Lung (tissue), 12 donors: ENCODE measurements around the gene JAM3. TPM values are rescaled to one million over a fixed set of nuclear protein-coding genes. Genes with fewer than 3 reads are reported as not detected.

Experiments
- ATAC-seq: fragments of 200-7000 bp; cut with Tn5 transposase; one replicate; pipeline ENCODE4 v1.9.1; 2020; ENCODE audit warnings: moderate number of reproducible peaks; ENCODE audit not compliant: insufficient read depth, low FRiP score
- DNase-seq, 3 donors: peaks; one replicate each; pipeline ENCODE4 v3.0.0-alpha.2; 2013 to 2017
- H3K27ac ChIP-seq, 2 donors: one replicate each; pipeline ENCODE4 v1.5.1; 2013; ENCODE audit warnings: mild to moderate bottlenecking in 2 of 2, moderate library complexity in 2 of 2, control low read depth in 1 of 2, inconsistent platforms in 1 of 2, low read depth in 1 of 2, low read length in 1 of 2
- H3K27me3 ChIP-seq, 3 donors: one replicate each; pipeline ENCODE4 v1.5.1; 2013; ENCODE audit warnings: low read length in 2 of 3; ENCODE audit not compliant: control insufficient read depth in 3 of 3, insufficient read depth in 3 of 3
- H3K36me3 ChIP-seq, 4 donors: one replicate each; pipeline ENCODE4 v1.5.1; 2013; ENCODE audit warnings: low read length in 4 of 4, mild to moderate bottlenecking in 1 of 4, moderate library complexity in 1 of 4; ENCODE audit not compliant: control insufficient read depth in 4 of 4, insufficient read depth in 4 of 4
- H3K4me1 ChIP-seq, 5 donors: one replicate each; pipeline ENCODE4 v1.5.1; 2013; ENCODE audit warnings: low read length in 5 of 5, mild to moderate bottlenecking in 2 of 5, moderate library complexity in 1 of 5; ENCODE audit not compliant: control insufficient read depth in 5 of 5, insufficient read depth in 5 of 5
- H3K4me3 ChIP-seq: one replicate; pipeline ENCODE4 v1.5.1; 2013; ENCODE audit warnings: mild to moderate bottlenecking, control low read depth, moderate library complexity
- H3K9ac ChIP-seq, 2 donors: one replicate each; pipeline ENCODE4 v1.5.1; 2013; ENCODE audit warnings: low read length in 2 of 2, control low read depth in 1 of 2; ENCODE audit not compliant: insufficient read depth in 1 of 2
- H3K9me3 ChIP-seq, 4 donors: one replicate each; pipeline ENCODE4 v1.5.1; 2013; ENCODE audit warnings: low read length in 3 of 4, mild to moderate bottlenecking in 1 of 4, moderate library complexity in 1 of 4; ENCODE audit not compliant: control insufficient read depth in 4 of 4, insufficient read depth in 3 of 4
- CTCF ChIP-seq: IDR thresholded peaks from 2 replicates; pipeline ENCODE4 v1.5.1; 2012; ENCODE audit warnings: mild to moderate bottlenecking; ENCODE audit errors: control extremely low read depth, extremely low read depth
- WGBS, 2 donors: extraction: QIAGEN DNeasy Blood & Tissue Kit; methylation state at CpG; one replicate each; pipeline ENCODE4 v1.1.7; 2013; 5-methylcytosine and 5-hydroxymethylcytosine counted together
- polyA plus RNA-seq, 2 donors: library from polyadenylated mRNA; stranded (reverse); fragments of 200-250 nt; gene quantifications; one replicate each; pipeline ENCODE4 v1.2.1, GENCODE V29; 2013
- total RNA-seq, 2 donors: library from RNA; depleted of rRNA in 1 of 2; stranded (reverse); fragments of >200 nt in 1 of 2; gene quantifications; one replicate each; pipeline ENCODE4 v1.2.1, GENCODE V29; 2014 to 2021
- donor health status: control.
- donor health status: control.
- donor health status: Bipolar disorder and iron deficiency.
- donor health status: healthy.
- donor health status: DM: yes; HTN: yes; CAD: no.

JAM3 gene
- total and polyA plus RNA-seq, 4 donors = 10.3 to 72.2 (median 23.6) TPM

GRCh38 chr11:134040386-134041302, 28.2 kb upstream of the JAM3 start:
- Histone ChIP-seq H3K27ac (no peak overlapping the region), H3K9me3 (no peaks in the 10 kb centered on the region), H3K27me3 (peaks cover 0 to 4% (median 0%) of the 10 kb centered on the region in 3 donors), H3K4me1 (peaks cover 0 to 12% (median 6%) of the 10 kb centered on the region in 5 donors), H3K4me3 (no peak overlapping the region), H3K36me3 (no peaks in the 10 kb centered on the region), H3K9ac (no peak overlapping the region)
- DNase-seq = no peak
- ATAC-seq = no peak
- WGBS, 2 donors = 78 to 88% methylated on average over 20 of the region's 20 CpGs
- TF ChIP-seq CTCF = no peak

DNA sequence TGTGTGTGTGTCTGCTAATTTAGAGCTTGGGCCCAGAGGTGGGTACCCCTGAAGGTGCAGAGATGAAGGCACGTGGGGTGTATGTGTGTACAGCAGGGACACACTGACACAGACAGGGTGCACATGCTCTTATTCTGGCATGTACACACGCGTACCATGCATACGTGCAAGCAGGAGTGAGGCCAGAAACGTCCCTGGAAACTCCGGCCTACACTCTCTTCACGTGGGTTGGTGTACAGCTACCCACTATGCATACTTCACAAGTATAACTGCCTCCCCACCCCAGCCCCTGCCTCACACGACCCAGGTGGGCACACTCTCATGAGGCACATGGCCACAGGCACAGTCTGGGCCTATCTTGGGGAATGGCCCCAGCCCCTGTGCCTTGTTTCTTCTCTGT, 27.5 kb upstream of the JAM3 start:
- Histone ChIP-seq H3K27ac (no peak overlapping the region), H3K36me3 (no peaks in the 10 kb centered on the region), H3K9me3 (no peaks in the 10 kb centered on the region), H3K4me1 (peaks cover 0 to 10% (median 6%) of the 10 kb centered on the region in 5 donors), H3K4me3 (no peak overlapping the region), H3K9ac (no peak overlapping the region), H3K27me3 (peaks cover 0 to 4% (median 0%) of the 10 kb centered on the region in 3 donors)
- DNase-seq (no peak), ATAC-seq (no peak)
- WGBS, 2 donors = 87 to 89% methylated on average over 8 of the region's 8 CpGs
- TF ChIP-seq CTCF = no peak

DNA sequence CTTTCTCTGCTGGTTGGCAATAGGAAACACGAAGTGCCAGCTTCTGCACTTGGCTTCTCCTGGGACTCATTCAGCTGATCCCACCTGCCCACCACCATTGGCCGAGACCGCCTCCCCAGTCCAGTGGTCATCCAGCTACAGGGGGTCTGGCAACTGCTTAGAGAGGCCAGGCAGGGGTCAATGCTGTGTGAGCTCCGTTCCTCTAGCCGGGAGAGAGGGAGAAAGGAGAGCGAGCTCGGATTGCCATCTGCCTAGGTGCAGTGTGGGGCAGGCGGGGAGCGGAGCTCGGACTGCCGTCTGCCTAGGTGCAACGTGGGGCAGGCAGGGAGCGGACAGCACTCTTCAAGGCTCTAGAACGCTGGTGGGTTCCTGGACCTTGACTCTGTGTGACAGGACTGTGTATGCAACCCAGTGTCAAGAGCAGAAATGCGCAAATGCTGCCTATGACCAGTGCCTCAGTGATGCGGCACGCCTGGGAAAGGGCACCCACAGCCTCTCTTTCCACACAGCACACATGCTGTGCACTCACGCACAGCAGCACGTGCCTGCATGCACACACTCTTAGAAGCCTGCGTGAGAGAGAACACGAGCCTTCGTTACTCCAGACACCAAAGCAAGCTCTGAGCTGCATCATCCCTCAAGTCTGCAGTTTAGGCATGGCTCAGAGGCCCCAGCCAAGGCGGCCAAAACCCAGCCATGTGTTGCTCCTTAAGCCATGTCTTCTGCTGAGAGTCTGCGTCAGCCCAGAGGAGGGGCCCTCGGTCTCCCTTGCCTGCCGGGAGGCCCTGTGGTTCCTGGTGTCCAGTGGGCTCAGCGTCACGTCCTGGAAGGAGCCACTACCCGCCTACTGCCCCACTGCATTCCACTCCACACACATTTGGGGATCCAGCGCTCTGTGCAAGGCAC, 26.8 kb upstream of the JAM3 start:
- DNase-seq = no peak
- H3K9ac ChIP-seq = no peak overlapping the region
- H3K36me3 ChIP-seq = no peaks in the 10 kb centered on the region
- H3K27ac ChIP-seq = no peak overlapping the region
- WGBS, 2 donors = 90 to 93% methylated on average over 30 of the region's 30 CpGs
- H3K4me1 ChIP-seq = peaks cover 0 to 7% (median 6%) of the 10 kb centered on the region in 5 donors
- peaks cover 0 to 8% (median 0%) of the 10 kb centered on the region in 3 donors for H3K27me3 ChIP-seq
- no peak for TF ChIP-seq CTCF
- H3K9me3 ChIP-seq = no peaks in the 10 kb centered on the region
- no peak for ATAC-seq
- no peak overlapping the region for H3K4me3 ChIP-seq
